ENCODE data around the gene IRX6. TPM values are rescaled to one million over a fixed set of nuclear protein-coding genes. Genes with fewer than 3 reads are reported as not detected.

Gene IRX6
- 0.07 TPM for polyA plus RNA-seq (2013, experiment 1 of 2)
- 0.06 TPM for polyA plus RNA-seq (2013, experiment 2 of 2)

GRCh38 chr16:55323637-55324271, at the start of gene IRX6:
Gene IRX6, plus strand, starts transcription at chr16:55324203. Its CDS starts 889 bp downstream, at chr16:55325092.
- peak within 1 kb of the TSS; percentile 47 for H3K23ac ChIP-seq (ENCODE audit: low read depth, low read length, poor library complexity)
- no peaks in the 10 kb centered on the region for H3K9me3 ChIP-seq (replicated peaks in 1 of 2; ENCODE audit: control insufficient read depth in 2 of 2, insufficient read depth in 1 of 2, low read depth in 1 of 2, low read length in 2 of 2)
- H2AK5ac ChIP-seq (ENCODE audit: low read depth, low read length), result no peak within 1 kb of the TSS
- no peak within 1 kb of the TSS for H4K8ac ChIP-seq (ENCODE audit: low read depth, low read length)
- no CpG with 5 or more reads among the region's 49 CpGs for WGBS, 2 donors (ENCODE audit: extremely low coverage in 2 of 2, insufficient read length in 2 of 2, insufficient replicate concordance in 1 of 2)
- DNase-seq (ENCODE audit: low spot score), result peak; percentile 67
- no peaks in the 10 kb centered on the region for H3K36me3 ChIP-seq (replicated peaks in 1 of 2; ENCODE audit: control insufficient read depth in 2 of 2, insufficient read depth in 2 of 2, low read length in 2 of 2)
- peak within 1 kb of the TSS; percentile 46 for H2BK15ac ChIP-seq (ENCODE audit: low read length)
- H2BK120ac ChIP-seq (ENCODE audit: low read depth, low read length), result no peak within 1 kb of the TSS
- H3K4ac ChIP-seq (ENCODE audit: low read length), result no peak within 1 kb of the TSS
- H3K9ac ChIP-seq (ENCODE audit: low read depth, low read length, poor library complexity), result peak within 1 kb of the TSS; percentile 50
- peak within 1 kb of the TSS; percentile 75 for H3K14ac ChIP-seq (ENCODE audit: low read length)
- no peaks in the 10 kb centered on the region for H3K79me1 ChIP-seq (ENCODE audit: low read depth, low read length)
- peaks cover 12 to 85% (median 56%) of the 10 kb centered on the region in 3 experiments for H3K27me3 ChIP-seq (ENCODE audit: control insufficient read depth in 3 of 3, insufficient read depth in 3 of 3, low read depth in 1 of 3, low read length in 3 of 3)
- H2BK5ac ChIP-seq (ENCODE audit: low read length), result no peak within 1 kb of the TSS
- no peak within 1 kb of the TSS for H2BK12ac ChIP-seq (ENCODE audit: low read length)
- H4K91ac ChIP-seq (ENCODE audit: low read depth, low read length, poor library complexity), result no peak within 1 kb of the TSS
- peak within 1 kb of the TSS; percentile 96 for H3K4me2 ChIP-seq (ENCODE audit: insufficient read depth, low read length, poor library complexity, severe bottlenecking)
- H3K4me1 ChIP-seq (ENCODE audit: control insufficient read depth in 2 of 2, insufficient read depth in 1 of 2, low read depth in 1 of 2, low read length in 2 of 2), result peaks cover 4 to 8% of the 10 kb centered on the region in 2 donors
- H3K4me3 ChIP-seq (ENCODE audit: low read length in 2 of 2), result peak within 1 kb of the TSS; percentile 49 to 76
- H2AFZ ChIP-seq (ENCODE audit: low read length), result peak within 1 kb of the TSS; percentile 91
- H3K18ac ChIP-seq (ENCODE audit: low read length), result peak within 1 kb of the TSS; percentile 80
- no peak within 1 kb of the TSS for H3K27ac ChIP-seq (replicated peaks; ENCODE audit: low read length)

DNA sequence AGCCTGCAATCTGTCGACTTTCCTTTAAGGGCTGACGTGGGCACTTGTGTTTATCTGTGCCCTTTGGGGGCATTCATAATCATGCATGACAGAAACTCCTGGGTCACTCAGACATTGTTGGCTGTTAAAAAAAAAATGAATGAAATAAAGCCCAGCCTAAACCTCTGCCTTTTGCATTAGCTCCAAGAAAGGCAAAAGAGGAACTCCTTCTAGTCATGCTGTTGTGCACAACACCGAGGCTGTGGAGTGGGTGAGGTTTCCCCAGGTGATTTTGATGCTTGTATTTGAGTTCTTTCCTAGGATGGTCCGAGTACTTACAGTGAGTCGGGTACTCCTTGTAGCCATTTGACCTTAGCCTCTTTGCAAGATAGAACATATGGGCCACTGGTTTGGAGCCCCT, 49.6 kb upstream of the IRX6 start:
- no CpG with 5 or more reads among the region's 5 CpGs for WGBS, 2 donors (ENCODE audit: extremely low coverage in 2 of 2, insufficient read length in 2 of 2, insufficient replicate concordance in 1 of 2)

DNA sequence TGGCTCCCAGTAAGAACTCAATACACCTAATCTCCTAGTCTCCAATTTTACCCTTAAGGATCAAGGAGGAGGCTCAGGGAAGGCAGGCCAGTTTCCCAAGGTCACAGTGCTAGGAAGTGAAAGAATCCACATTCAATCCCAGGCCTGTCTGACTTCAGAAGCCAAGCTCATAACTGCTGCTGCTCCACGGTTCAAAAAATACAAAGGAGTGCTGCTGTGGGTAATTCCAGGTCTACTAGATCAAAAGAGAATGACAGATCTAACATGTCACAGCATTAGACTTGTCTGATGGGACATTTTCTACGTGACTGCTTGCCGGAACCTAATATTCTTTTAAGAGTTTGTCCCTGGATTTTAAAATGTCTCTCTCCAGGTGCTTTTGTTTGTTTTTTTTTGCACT, 48.8 kb upstream of the IRX6 start:
- Histone ChIP-seq H3K36me3 (replicated peaks in 1 of 2; ENCODE audit: control insufficient read depth in 2 of 2, insufficient read depth in 2 of 2, low read length in 2 of 2) (no peaks in the 10 kb centered on the region), H4K8ac (ENCODE audit: low read depth, low read length) (no peak overlapping the region), H2BK12ac (ENCODE audit: low read length) (no peak overlapping the region)

More for the DNA sequence above, 49.6 kb upstream of the IRX6 start:
- no peak overlapping the region for H3K4me3 ChIP-seq (ENCODE audit: low read length in 2 of 2)
- no peak overlapping the region for H4K91ac ChIP-seq (ENCODE audit: low read depth, low read length, poor library complexity)
- no peak overlapping the region for H3K23ac ChIP-seq (ENCODE audit: low read depth, low read length, poor library complexity)
- H3K27ac ChIP-seq (replicated peaks; ENCODE audit: low read length), result no peak overlapping the region
- H3K4ac ChIP-seq (ENCODE audit: low read length), result no peak overlapping the region
- H2BK5ac ChIP-seq (ENCODE audit: low read length), result no peak overlapping the region
- no peak overlapping the region for H3K9ac ChIP-seq (ENCODE audit: low read depth, low read length, poor library complexity)
- H4K8ac ChIP-seq (ENCODE audit: low read depth, low read length), result no peak overlapping the region
- no peak for DNase-seq (ENCODE audit: low spot score)
- no peak overlapping the region for H2BK120ac ChIP-seq (ENCODE audit: low read depth, low read length)
- H3K79me1 ChIP-seq (ENCODE audit: low read depth, low read length), result no peaks in the 10 kb centered on the region
- H3K4me1 ChIP-seq (ENCODE audit: control insufficient read depth in 2 of 2, insufficient read depth in 1 of 2, low read depth in 1 of 2, low read length in 2 of 2), result no peaks in the 10 kb centered on the region
- H3K9me3 ChIP-seq (replicated peaks in 1 of 2; ENCODE audit: control insufficient read depth in 2 of 2, insufficient read depth in 1 of 2, low read depth in 1 of 2, low read length in 2 of 2), result no peaks in the 10 kb centered on the region
- no peaks in the 10 kb centered on the region for H3K36me3 ChIP-seq (replicated peaks in 1 of 2; ENCODE audit: control insufficient read depth in 2 of 2, insufficient read depth in 2 of 2, low read length in 2 of 2)
- H3K14ac ChIP-seq (ENCODE audit: low read length), result no peak overlapping the region
- peaks cover 0 to 3% (median 0%) of the 10 kb centered on the region in 3 experiments for H3K27me3 ChIP-seq (ENCODE audit: control insufficient read depth in 3 of 3, insufficient read depth in 3 of 3, low read depth in 1 of 3, low read length in 3 of 3)
- no peak overlapping the region for H2BK15ac ChIP-seq (ENCODE audit: low read length)
- no peak overlapping the region for H2AK5ac ChIP-seq (ENCODE audit: low read depth, low read length)
- H2BK12ac ChIP-seq (ENCODE audit: low read length), result no peak overlapping the region
- H3K4me2 ChIP-seq (ENCODE audit: insufficient read depth, low read length, poor library complexity, severe bottlenecking), result no peak overlapping the region
- H3K18ac ChIP-seq (ENCODE audit: low read length), result no peak overlapping the region
- no peak overlapping the region for H2AFZ ChIP-seq (ENCODE audit: low read length)

DNA sequence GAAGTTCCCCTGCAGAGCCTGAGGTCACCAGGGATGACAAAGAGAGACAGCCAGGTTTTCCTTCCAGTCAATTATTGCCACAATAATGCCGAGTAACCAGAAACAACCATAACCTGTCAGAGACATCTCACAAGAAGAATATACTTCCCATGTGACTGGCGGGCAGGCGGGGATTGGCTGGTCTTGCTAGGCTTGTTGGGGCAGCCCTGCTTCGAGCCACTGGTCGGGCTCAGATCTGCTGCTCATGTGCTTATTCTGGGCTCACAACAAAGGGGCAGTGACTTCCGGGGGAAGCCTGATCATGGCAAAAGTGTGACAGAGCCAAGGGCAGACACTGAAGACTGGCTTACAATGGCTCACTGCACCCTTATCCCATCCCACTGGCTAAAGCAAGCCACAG, 48.1 kb upstream of the IRX6 start:
- peaks cover 0 to 6% (median 0%) of the 10 kb centered on the region in 3 experiments for H3K27me3 ChIP-seq (ENCODE audit: control insufficient read depth in 3 of 3, insufficient read depth in 3 of 3, low read depth in 1 of 3, low read length in 3 of 3)
- H3K4me1 ChIP-seq (ENCODE audit: control insufficient read depth in 2 of 2, insufficient read depth in 1 of 2, low read depth in 1 of 2, low read length in 2 of 2), result no peaks in the 10 kb centered on the region
- H3K36me3 ChIP-seq (replicated peaks in 1 of 2; ENCODE audit: control insufficient read depth in 2 of 2, insufficient read depth in 2 of 2, low read length in 2 of 2), result no peaks in the 10 kb centered on the region
- no peak overlapping the region for H3K4me3 ChIP-seq (ENCODE audit: low read length in 2 of 2)
- H2AK5ac ChIP-seq (ENCODE audit: low read depth, low read length), result no peak overlapping the region
- no peaks in the 10 kb centered on the region for H3K79me1 ChIP-seq (ENCODE audit: low read depth, low read length)
- H3K4me2 ChIP-seq (ENCODE audit: insufficient read depth, low read length, poor library complexity, severe bottlenecking), result no peak overlapping the region
- H2BK15ac ChIP-seq (ENCODE audit: low read length), result no peak overlapping the region
- H3K9ac ChIP-seq (ENCODE audit: low read depth, low read length, poor library complexity), result no peak overlapping the region
- no peak overlapping the region for H3K18ac ChIP-seq (ENCODE audit: low read length)
- H4K91ac ChIP-seq (ENCODE audit: low read depth, low read length, poor library complexity), result no peak overlapping the region
- H3K9me3 ChIP-seq (replicated peaks in 1 of 2; ENCODE audit: control insufficient read depth in 2 of 2, insufficient read depth in 1 of 2, low read depth in 1 of 2, low read length in 2 of 2), result no peaks in the 10 kb centered on the region
- no peak overlapping the region for H4K8ac ChIP-seq (ENCODE audit: low read depth, low read length)
- H2BK120ac ChIP-seq (ENCODE audit: low read depth, low read length), result no peak overlapping the region
- no peak overlapping the region for H3K14ac ChIP-seq (ENCODE audit: low read length)
- no peak overlapping the region for H2BK12ac ChIP-seq (ENCODE audit: low read length)
- H2BK5ac ChIP-seq (ENCODE audit: low read length), result no peak overlapping the region
- WGBS, 2 donors (ENCODE audit: extremely low coverage in 2 of 2, insufficient read length in 2 of 2, insufficient replicate concordance in 1 of 2), result no CpG with 5 or more reads among the region's 6 CpGs
- no peak overlapping the region for H3K23ac ChIP-seq (ENCODE audit: low read depth, low read length, poor library complexity)
- DNase-seq (ENCODE audit: low spot score), result no peak
- H2AFZ ChIP-seq (ENCODE audit: low read length), result no peak overlapping the region
- no peak overlapping the region for H3K27ac ChIP-seq (replicated peaks; ENCODE audit: low read length)
- H3K4ac ChIP-seq (ENCODE audit: low read length), result no peak overlapping the region

More for the DNA sequence above, 48.8 kb upstream of the IRX6 start:
- Histone ChIP-seq H3K4me3 (ENCODE audit: low read length in 2 of 2) (no peak overlapping the region), H3K4me1 (ENCODE audit: control insufficient read depth in 2 of 2, insufficient read depth in 1 of 2, low read depth in 1 of 2, low read length in 2 of 2) (no peaks in the 10 kb centered on the region), H3K27ac (replicated peaks; ENCODE audit: low read length) (no peak overlapping the region), H3K9ac (ENCODE audit: low read depth, low read length, poor library complexity) (no peak overlapping the region), H2AFZ (ENCODE audit: low read length) (no peak overlapping the region), H2BK5ac (ENCODE audit: low read length) (no peak overlapping the region), H3K27me3 (ENCODE audit: control insufficient read depth in 3 of 3, insufficient read depth in 3 of 3, low read depth in 1 of 3, low read length in 3 of 3) (peaks cover 0 to 6% (median 0%) of the 10 kb centered on the region in 3 experiments), H3K9me3 (replicated peaks in 1 of 2; ENCODE audit: control insufficient read depth in 2 of 2, insufficient read depth in 1 of 2, low read depth in 1 of 2, low read length in 2 of 2) (no peaks in the 10 kb centered on the region), H3K18ac (ENCODE audit: low read length) (no peak overlapping the region), H3K4me2 (ENCODE audit: insufficient read depth, low read length, poor library complexity, severe bottlenecking) (no peak overlapping the region), H2BK15ac (ENCODE audit: low read length) (no peak overlapping the region), H2BK120ac (ENCODE audit: low read depth, low read length) (no peak overlapping the region), H3K79me1 (ENCODE audit: low read depth, low read length) (no peaks in the 10 kb centered on the region), H3K14ac (ENCODE audit: low read length) (no peak overlapping the region), H4K91ac (ENCODE audit: low read depth, low read length, poor library complexity) (no peak overlapping the region), H3K4ac (ENCODE audit: low read length) (no peak overlapping the region), H3K23ac (ENCODE audit: low read depth, low read length, poor library complexity) (no peak overlapping the region), H2AK5ac (ENCODE audit: low read depth, low read length) (no peak overlapping the region)
- DNase-seq (ENCODE audit: low spot score), result no peak
- no CpG with 5 or more reads among the region's 3 CpGs for WGBS, 2 donors (ENCODE audit: extremely low coverage in 2 of 2, insufficient read length in 2 of 2, insufficient replicate concordance in 1 of 2)
